ENCODE measurements around the gene OAS2. TPM values are rescaled to one million over a fixed set of nuclear protein-coding genes. Genes with fewer than 3 reads are reported as not detected.
"Not testable (repeated sequence)": the region's sequence is repeated elsewhere in the genome, so short reads cannot be mapped to it uniquely, and the experiment has no call there.

The OAS2 gene
- total RNA-seq, 1 donor from 2014 or later = 5.0 TPM

DNA sequence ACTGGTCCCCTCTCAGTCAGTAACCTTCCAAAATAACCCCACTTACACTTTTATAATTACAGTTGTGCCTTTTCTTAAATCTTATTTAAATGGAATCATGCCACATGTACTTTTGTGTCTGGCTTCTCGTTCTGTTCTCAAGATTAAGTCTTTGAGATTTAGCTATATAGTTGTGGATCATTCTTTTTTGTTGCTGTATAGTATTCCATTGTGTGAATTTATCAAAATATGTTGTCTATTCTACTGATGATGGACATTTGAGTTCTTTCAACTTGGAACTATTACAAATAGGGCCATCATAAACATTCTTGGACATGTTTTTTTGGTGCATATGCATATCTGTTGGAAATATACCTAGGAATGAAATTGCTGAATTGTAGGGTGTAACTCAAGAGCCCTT lies 31.0 kb upstream of the OAS2 start:
- intact Hi-C loops (cut with DNase I) = no loop called here
- no peak for ATAC-seq
- no peak for DNase-seq (ENCODE audit: missing footprints)

DNA sequence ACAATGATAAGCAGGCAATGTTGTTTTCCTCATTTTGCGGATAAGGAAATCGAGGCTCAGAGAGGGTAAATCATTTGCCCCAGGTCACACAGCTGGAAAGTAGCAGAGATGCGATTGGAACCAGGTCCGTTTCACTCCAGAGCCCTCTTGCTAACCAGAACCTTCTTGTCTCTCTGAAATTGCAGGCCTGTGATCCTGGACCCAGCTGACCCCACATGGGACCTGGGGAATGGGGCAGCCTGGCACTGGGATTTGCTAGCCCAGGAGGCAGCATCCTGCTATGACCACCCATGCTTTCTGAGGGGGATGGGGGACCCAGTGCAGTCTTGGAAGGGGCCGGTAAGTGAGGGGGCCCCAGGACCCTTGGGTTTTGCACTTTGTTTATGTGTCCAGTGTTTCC lies 30.6 kb upstream of the OAS2 start:
- no peak for DNase-seq (ENCODE audit: missing footprints)
- ATAC-seq = no peak
- intact Hi-C loops (cut with DNase I) = no loop called here

DNA sequence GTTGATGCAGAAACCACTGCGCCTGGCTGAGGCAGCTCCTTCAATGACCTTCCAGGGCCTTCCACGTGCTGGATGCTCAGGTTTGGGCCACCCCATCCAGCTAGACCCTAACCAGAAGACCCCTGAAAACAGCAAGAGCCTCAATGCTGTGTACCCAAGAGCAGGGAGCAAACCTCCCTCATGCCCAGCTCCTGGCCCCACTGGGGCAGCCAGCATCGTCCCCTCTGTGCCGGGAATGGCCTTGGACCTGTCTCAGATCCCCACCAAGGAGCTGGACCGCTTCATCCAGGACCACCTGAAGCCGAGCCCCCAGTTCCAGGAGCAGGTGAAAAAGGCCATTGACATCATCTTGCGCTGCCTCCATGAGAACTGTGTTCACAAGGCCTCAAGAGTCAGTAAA lies 29.5 kb upstream of the OAS2 start:
- DNase-seq (ENCODE audit: missing footprints) (no peak), ATAC-seq (no peak)
- intact Hi-C loops (cut with DNase I) = no loop called here

DNA sequence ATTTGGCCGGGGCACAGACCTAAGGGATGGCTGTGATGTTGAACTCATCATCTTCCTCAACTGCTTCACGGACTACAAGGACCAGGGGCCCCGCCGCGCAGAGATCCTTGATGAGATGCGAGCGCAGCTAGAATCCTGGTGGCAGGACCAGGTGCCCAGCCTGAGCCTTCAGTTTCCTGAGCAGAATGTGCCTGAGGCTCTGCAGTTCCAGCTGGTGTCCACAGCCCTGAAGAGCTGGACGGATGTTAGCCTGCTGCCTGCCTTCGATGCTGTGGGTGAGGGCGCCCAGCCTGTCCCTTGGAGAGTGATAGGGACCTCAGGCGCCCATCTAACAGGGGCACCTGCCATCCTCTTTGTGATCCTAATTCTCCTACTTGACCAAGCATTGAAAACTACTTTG lies 27.6 kb upstream of the OAS2 start:
- ATAC-seq (no peak), DNase-seq (ENCODE audit: missing footprints) (no peak)
- intact Hi-C loops (cut with DNase I) = no loop called here

DNA sequence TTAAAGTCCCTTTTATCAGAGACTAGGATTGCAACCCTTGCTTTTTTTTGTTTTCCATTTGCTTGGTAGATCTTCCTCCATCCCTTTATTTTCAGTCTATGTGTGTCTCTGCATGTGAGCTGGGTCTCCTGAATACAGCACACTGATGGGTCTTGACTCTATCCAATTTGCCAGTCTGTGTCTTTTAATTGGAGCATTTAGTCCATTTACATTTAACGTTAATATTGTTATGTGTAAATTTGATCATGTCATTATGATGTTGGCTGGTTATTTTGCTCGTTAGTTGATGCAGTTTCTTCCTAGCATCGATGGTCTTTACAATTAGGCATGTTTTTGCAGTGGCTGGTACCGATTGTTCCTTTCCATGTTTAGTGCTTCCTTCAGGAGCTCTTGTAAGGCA lies 21.2 kb upstream of the OAS2 start:
- ATAC-seq; DNase-seq (ENCODE audit: missing footprints); intact Hi-C loops (cut with DNase I): not testable (repeated sequence)

DNA sequence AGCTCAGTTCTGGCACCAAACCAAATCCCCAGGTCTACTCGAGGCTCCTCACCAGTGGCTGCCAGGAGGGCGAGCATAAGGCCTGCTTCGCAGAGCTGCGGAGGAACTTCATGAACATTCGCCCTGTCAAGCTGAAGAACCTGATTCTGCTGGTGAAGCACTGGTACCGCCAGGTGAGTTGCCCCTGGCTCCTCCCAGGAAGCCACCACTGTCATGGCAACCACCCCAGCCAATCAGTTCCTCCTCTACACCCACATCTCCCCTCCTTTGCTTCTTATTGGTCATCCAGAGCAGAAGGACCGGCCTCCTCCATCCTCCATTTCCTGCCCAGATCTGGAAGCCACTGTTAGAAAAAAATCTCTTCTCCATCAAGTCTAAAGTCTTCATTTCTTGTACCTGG lies 17.2 kb upstream of the OAS2 start:
- no peak for ATAC-seq
- no peak for DNase-seq (ENCODE audit: missing footprints)
- intact Hi-C loops (cut with DNase I) = no loop called here

DNA sequence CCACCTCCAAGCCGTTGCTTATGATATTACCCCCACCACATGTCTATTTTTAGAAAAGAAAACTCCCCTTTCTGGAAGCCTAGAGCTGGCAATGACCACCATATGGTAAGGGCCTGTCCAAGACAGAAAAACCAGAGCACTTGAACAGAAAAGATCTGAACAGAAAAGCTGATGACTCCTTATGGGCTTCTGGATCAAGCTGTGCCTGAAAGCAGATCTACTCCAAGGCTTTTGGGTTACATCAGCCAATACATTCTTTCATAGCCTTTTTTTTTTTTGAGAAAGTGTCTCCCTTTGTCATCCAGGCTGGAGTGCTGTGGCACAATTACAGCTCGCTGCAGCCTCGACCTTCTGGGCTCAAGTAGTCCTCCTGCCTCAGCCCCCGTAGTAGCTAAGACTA lies 16.8 kb upstream of the OAS2 start:
- intact Hi-C loops (cut with DNase I) = no loop called here
- ATAC-seq (no peak), DNase-seq (ENCODE audit: missing footprints) (no peak)

DNA sequence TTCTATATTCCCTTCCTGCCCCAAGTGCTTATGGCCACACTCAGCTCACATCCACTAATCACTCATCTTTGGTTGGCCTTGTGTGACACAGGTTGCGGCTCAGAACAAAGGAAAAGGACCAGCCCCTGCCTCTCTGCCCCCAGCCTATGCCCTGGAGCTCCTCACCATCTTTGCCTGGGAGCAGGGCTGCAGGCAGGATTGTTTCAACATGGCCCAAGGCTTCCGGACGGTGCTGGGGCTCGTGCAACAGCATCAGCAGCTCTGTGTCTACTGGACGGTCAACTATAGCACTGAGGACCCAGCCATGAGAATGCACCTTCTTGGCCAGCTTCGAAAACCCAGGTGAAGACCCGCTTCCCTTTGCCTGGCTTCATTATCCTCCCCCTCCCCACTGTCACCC lies 15.8 kb upstream of the OAS2 start:
- DNase-seq (ENCODE audit: missing footprints) (no peak), ATAC-seq (no peak)
- intact Hi-C loops (cut with DNase I) = no loop called here

DNA sequence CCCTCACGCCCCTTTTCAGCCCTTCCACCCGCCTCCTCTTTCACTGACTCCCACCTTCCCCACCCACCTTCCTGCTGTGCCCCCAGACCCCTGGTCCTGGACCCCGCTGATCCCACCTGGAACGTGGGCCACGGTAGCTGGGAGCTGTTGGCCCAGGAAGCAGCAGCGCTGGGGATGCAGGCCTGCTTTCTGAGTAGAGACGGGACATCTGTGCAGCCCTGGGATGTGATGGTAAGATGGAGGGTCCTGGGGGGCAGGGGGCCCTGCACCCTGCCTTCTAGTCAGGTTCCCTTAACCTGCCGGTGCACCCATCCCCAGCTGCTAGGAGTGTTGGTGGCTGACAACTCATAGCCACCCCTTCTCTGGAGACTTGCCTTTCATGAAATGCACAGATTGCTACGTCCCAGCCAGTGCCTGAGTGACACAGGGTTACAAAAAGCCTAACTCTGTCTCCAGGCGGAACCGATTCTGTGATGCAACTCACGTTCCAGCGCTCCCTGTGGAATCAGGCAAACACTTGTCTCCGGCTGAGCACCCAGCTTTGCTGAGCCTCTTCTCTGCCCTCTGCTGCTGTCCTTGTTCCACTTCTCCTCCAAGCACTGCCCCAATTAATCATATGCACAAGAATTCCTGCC lies 15.0 kb upstream of the OAS2 start:
- DNase-seq (ENCODE audit: missing footprints) = no peak
- intact Hi-C loops (cut with DNase I) = no loop called here
- no peak for ATAC-seq

DNA sequence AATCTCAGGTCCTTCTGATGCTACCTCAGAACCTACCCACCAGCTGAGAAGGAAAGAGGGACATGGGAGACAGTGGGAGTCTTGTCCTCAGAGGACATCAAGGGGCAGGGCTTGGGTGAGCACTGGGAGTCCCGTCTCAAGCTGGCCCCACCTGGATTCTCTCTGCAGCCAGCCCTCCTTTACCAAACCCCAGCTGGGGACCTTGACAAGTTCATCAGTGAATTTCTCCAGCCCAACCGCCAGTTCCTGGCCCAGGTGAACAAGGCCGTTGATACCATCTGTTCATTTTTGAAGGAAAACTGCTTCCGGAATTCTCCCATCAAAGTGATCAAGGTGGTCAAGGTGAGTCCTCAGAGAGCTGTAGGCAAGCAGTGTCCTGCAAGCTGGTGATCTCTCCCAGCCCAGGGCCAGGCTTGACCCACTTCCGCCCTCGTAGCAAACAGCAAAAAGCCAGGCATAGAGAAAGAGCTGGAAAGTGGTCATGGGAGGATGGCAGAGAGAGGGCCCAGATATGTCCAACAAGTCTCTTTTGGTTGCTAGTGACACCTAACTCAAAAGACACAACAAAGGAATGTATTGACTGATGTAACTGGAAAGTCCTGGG lies 14.2 kb upstream of the OAS2 start:
- no peak for ATAC-seq
- no peak for DNase-seq (ENCODE audit: missing footprints)
- intact Hi-C loops (cut with DNase I) = no loop called here

DNA sequence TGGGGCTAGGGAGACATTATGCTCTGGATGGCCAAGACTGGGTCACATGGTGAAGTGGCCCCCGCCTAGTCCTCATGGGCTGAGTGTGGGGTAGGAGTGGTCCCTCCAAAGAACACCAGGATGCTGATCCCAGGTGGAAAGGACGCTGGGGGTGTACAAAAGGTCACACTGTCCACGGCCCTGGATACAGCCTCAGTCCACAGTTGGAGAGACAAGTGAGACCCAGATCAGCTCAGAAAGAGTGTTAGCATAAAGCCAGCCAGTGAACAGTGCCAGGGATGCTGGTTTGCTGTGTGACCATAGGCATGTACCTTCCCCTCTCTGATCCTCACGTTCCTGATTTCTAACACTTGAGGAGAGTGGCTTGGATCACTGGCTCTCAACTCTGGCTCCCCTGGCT lies 13.4 kb upstream of the OAS2 start:
- DNase-seq (ENCODE audit: missing footprints) (no peak), ATAC-seq (no peak)

DNA sequence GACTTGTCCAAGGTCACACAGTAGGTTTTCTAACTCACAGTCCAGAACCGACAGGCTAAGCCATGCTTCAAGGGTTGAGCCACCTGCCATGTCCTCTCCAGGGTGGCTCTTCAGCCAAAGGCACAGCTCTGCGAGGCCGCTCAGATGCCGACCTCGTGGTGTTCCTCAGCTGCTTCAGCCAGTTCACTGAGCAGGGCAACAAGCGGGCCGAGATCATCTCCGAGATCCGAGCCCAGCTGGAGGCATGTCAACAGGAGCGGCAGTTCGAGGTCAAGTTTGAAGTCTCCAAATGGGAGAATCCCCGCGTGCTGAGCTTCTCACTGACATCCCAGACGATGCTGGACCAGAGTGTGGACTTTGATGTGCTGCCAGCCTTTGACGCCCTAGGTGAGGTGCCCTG lies 12.7 kb upstream of the OAS2 start:
- DNase-seq (ENCODE audit: missing footprints) (no peak), ATAC-seq (no peak)
- intact Hi-C loops (cut with DNase I) = no loop called here

More for the DNA sequence above, 13.4 kb upstream of the OAS2 start:
- intact Hi-C loops (cut with DNase I) = no loop called here

DNA sequence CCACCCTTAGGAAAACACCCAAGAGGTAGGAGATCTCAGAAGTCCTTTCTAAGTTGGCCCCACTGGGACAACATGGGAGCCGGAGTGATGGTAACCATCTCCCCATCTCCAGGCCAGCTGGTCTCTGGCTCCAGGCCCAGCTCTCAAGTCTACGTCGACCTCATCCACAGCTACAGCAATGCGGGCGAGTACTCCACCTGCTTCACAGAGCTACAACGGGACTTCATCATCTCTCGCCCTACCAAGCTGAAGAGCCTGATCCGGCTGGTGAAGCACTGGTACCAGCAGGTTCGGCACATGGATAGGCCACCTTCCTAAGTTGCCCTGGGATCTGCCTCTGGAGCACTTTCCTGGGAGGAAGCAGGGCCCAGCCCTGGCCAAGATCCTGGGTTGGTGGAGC lies 11.0 kb upstream of the OAS2 start:
- ATAC-seq (no peak), DNase-seq (ENCODE audit: missing footprints) (no peak)
- intact Hi-C loops (cut with DNase I) = no loop called here

DNA sequence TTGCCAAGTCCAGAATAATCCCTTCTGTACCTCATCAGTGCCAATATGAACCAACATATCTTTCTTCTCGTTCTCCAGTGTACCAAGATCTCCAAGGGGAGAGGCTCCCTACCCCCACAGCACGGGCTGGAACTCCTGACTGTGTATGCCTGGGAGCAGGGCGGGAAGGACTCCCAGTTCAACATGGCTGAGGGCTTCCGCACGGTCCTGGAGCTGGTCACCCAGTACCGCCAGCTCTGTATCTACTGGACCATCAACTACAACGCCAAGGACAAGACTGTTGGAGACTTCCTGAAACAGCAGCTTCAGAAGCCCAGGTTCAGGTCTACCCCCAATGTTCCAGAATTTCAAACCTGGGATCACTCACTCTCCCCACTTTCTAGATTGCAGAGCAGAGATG lies 10.5 kb upstream of the OAS2 start:
- intact Hi-C loops (cut with DNase I) = no loop called here
- DNase-seq (ENCODE audit: missing footprints) = no peak
- no peak for ATAC-seq

DNA sequence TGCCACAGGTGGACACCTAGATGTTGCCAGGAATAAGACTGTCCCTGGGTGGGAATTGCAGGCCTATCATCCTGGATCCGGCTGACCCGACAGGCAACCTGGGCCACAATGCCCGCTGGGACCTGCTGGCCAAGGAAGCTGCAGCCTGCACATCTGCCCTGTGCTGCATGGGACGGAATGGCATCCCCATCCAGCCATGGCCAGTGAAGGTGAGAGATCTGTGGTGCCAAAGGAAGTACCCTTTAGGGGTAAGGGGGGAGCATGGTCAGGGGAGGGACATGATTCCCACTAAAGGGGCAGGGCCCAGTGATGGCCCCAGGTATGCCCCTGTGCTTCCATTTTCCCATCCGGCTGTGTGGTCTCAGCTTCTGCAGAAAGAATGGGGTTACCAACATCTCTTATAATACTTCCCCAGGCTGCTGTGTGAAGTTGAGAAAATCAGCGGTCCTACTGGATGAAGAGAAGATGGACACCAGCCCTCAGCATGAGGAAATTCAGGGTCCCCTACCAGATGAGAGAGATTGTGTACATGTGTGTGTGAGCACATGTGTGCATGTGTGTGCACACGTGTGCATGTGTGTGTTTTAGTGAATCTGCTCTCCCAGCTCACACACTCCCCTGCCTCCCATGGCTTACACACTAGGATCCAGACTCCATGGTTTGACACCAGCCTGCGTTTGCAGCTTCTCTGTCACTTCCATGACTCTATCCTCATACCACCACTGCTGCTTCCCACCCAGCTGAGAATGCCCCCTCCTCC lies 8.6 kb upstream of the OAS2 start:
- ATAC-seq (no peak), DNase-seq (ENCODE audit: missing footprints) (no peak)
- intact Hi-C loops (cut with DNase I) = no loop called here

DNA sequence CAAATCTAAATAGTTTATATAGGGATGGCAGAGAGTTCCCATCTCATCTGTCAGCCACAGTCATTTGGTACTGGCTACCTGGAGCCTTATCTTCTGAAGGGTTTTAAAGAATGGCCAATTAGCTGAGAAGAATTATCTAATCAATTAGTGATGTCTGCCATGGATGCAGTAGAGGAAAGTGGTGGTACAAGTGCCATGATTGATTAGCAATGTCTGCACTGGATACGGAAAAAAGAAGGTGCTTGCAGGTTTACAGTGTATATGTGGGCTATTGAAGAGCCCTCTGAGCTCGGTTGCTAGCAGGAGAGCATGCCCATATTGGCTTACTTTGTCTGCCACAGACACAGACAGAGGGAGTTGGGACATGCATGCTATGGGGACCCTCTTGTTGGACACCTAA lies 7.9 kb upstream of the OAS2 start:
- intact Hi-C loops (cut with DNase I) = no loop called here
- no peak for DNase-seq (ENCODE audit: missing footprints)
- no peak for ATAC-seq

DNA sequence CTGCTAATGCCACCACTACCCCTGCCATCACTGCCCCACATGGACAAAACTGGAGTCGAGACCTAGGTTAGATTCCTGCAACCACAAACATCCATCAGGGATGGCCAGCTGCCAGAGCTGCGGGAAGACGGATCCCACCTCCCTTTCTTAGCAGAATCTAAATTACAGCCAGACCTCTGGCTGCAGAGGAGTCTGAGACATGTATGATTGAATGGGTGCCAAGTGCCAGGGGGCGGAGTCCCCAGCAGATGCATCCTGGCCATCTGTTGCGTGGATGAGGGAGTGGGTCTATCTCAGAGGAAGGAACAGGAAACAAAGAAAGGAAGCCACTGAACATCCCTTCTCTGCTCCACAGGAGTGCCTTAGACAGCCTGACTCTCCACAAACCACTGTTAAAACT lies 7.1 kb upstream of the OAS2 start:
- intact Hi-C loops (cut with DNase I) = no loop called here
- no peak for DNase-seq (ENCODE audit: missing footprints)
- no peak for ATAC-seq

DNA sequence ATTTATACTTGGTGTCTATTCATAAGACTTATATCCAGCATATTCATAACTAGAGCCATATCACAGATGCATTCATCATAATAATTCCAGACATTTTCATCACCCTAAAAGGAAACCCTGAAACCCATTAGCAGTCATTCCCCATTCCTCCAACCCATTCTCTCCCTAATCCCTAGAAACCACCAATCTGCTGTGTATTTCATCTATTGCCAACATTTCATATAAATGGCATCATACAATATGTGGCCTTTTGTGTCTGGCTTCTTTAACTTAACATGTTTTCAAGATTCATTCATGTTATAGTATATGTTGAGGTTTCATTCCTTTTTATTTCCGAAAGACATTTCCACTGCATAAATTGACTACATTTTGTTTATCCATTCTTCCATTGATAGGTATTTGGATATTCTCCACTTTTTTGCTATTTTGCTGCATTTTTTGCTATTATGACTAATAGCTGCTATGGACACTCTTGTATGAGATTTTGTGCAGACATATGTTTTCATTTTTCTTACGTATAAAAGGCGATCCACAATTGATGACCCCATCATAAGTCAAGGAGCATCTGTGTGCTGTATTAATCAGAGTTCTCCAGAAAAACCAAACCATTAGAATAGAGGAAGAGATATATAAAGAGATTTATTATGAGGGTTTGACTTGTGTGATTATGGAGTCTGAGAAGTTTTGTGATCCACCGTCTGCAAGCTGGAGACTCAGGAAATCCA lies 5.1 kb upstream of the OAS2 start:
- intact Hi-C loops (cut with DNase I) = no loop called here
- DNase-seq (ENCODE audit: missing footprints) (no peak), ATAC-seq (no peak)

DNA sequence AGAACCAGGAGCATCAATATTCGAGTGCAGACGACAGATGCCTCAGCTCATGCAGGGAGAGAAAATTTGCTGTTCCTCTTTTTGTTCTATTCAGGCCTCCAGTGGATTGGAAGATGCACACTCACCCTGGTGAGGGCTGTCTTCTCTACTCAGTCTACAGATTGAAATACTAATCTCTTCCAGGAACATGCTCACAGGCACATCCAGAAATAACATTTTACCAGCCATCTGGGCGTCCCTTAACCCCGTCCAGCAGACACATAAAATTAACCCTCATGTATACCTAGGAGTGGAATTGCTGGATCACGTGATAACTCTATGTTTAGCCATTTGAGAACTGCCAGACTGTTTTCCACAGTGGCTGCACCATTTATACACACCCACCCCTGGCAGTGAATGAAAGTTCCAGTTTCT lies 4.5 kb upstream of the OAS2 start:
- no peak for ATAC-seq
- no peak for DNase-seq (ENCODE audit: missing footprints)
- intact Hi-C loops (cut with DNase I) = no loop called here

DNA sequence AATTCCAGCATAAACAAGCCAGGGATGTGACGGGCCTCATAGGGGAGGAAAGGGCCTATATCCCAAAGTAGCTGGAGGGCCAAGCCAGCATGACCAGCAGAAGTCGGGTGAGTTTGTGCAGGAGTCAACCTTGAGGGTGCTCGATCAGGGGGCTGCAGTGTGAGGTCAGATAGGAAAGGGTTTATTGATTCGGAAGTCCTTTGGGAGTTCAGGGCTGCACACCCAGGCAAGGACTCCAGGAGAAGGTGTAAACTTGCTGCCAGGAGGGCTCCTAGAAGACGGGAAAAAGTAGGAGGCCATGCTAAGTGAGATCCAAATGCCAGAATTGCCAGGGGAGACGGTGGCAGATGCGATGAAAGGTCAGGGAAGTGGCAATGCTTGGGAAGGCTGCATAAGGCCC lies 3.4 kb upstream of the OAS2 start:
- no peak for DNase-seq (ENCODE audit: missing footprints)
- intact Hi-C loops (cut with DNase I) = loop anchor here (5.0 kb wide), 1 partner anchor 38 kb away; the partner anchor contains the start of gene OAS3
- ATAC-seq = no peak
